ENCODE measurements around the gene STRA6. TPM values are rescaled to one million over a fixed set of nuclear protein-coding genes. Genes with fewer than 3 reads are reported as not detected.

Gene STRA6
- total RNA-seq, 1 experiment from 2014 or later = 0.54 TPM

DNA sequence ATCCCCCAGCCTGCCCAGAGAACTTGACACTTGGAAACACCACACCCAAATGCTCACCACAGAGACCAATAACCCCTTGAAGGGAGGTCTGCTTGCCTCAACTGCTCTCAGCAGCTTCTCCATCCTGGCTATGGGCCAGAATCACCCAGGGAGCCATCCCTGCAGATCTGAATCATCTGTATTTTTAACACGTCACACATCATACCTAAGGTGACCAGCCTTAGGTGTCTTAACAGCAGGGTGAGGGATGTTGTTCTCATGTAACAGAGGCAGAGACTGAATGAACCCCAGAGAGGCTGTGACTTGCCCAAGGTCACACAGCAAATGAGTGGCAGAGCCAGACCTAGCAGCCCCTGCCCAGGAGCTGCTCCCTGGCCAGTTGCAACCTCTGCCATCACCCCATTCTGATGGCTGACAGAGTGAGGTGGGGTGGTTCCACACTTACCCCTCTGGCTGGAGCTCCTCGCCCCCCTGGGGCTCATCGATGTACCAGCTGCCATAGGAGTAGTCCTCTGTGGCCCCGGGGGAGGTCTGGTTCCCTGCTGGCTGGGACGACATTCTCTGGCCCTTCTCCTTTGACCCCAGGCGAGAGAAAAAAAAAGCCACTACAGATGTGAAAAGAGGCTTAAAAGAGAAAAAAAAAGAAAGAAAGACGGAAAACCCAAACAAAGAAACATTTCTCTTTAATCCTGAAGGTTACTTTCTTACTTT is 722 bp downstream of the STRA6 start:
- Histone ChIP-seq H3K27me3 (ENCODE audit: insufficient read depth, low read length) (peaks cover 14% of the 10 kb centered on the region; the same call in 1 of the 2 replicates), H3K9me3 (ENCODE audit: control insufficient read depth in 1 of 2, insufficient read depth in 1 of 2, low read depth in 1 of 2, low read length in 2 of 2) (no peaks in the 10 kb centered on the region), H3K4me3 (replicated peaks in 1 of 2; ENCODE audit: low read depth in 1 of 2, low read length in 2 of 2) (no peak overlapping the region), H4K20me1 (ENCODE audit: insufficient read depth) (no peaks in the 10 kb centered on the region), H3K79me2 (ENCODE audit: insufficient read depth, low read length) (no peaks in the 10 kb centered on the region), H3K27ac (ENCODE audit: low read depth, low read length) (no peak overlapping the region), H3K36me3 (ENCODE audit: control insufficient read depth in 1 of 2, insufficient read depth in 2 of 2, low read length in 2 of 2) (no peaks in the 10 kb centered on the region), H3K4me1 (ENCODE audit: control insufficient read depth in 1 of 2, insufficient read depth in 2 of 2, low read length in 2 of 2) (peaks cover 27 to 58% of the 10 kb centered on the region in 2 experiments), H2AFZ (ENCODE audit: low read depth, low read length, poor library complexity, severe bottlenecking) (no peak overlapping the region), H3K9ac (ENCODE audit: low read length) (no peak overlapping the region), H3K9me2 (ENCODE audit: insufficient read depth) (no peaks in the 10 kb centered on the region), H3K4me2 (ENCODE audit: low read length) (peak overlapping the region; percentile 59)
- no peak for TF ChIP-seq SIN3A (IDR thresholded peaks at IDR 0.05; ENCODE audit: low read depth)
- no peak for TF ChIP-seq SP1 (IDR thresholded peaks at IDR 0.05; ENCODE audit: low read depth)
- TF ChIP-seq, protein P1, sequence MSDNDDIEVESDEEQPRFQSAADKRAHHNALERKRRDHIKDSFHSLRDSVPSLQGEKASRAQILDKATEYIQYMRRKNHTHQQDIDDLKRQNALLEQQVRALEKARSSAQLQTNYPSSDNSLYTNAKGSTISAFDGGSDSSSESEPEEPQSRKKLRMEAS (IDR thresholded peaks at IDR 0.05) = no peak
- no peak for TF ChIP-seq EZH2phosphoT487 (IDR thresholded peaks at IDR 0.05; ENCODE audit: borderline replicate concordance)
- TF ChIP-seq RAD21 (IDR thresholded peaks at IDR 0.05; ENCODE audit: low read depth) = no peak
- TF ChIP-seq ZFX (IDR thresholded peaks at IDR 0.05) = no peak
- TF ChIP-seq, protein P2, sequence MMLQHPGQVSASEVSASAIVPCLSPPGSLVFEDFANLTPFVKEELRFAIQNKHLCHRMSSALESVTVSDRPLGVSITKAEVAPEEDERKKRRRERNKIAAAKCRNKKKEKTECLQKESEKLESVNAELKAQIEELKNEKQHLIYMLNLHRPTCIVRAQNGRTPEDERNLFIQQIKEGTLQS (IDR thresholded peaks at IDR 0.05) = no peak
- no peak for TF ChIP-seq POLR2AphosphoS5 (IDR thresholded peaks at IDR 0.05; ENCODE audit: low read depth, low read length)
- no peak for TF ChIP-seq POLR2A (IDR thresholded peaks at IDR 0.05; ENCODE audit: borderline replicate concordance, extremely low read depth, insufficient read depth, insufficient read length)
- TF ChIP-seq YY1 (IDR thresholded peaks at IDR 0.05; ENCODE audit: extremely low read depth, insufficient replicate concordance, low read depth, low read length) = no peak
- TF ChIP-seq ELF1 (IDR thresholded peaks at IDR 0.05; ENCODE audit: borderline replicate concordance, low read depth) = no peak
- CTCF ChIA-PET = no interaction called here
- no peak for ATAC-seq
- POLR2A ChIA-PET = no interaction called here
- BruUV-seq (replicated peaks) = no TSS peak
- RAD21 ChIA-PET (ENCODE audit: low non-redundant PET in 1 of 2, low total read pairs in 2 of 2, uncharacterized antibody in 2 of 2, unreplicated experiment in 2 of 2) = interaction anchor here in 1 of 2 experiments (1.6 kb wide), 1 partner anchor 106 kb away, joined by 3 read pairs; no protein-coding TSS in a partner anchor
- intact Hi-C loops (cut with micrococcal nuclease) = loop anchor here (2.0 to 5.0 kb wide), 2 partner anchors 39 to 50 kb away; no protein-coding TSS in a partner anchor
- no peak for DNase-seq (ENCODE audit: low read depth, low spot score)

Data from HCT116 (cell line).